Measurements from ENCODE around the gene TXNDC11.

Gene TXNDC11

GRCh38 chr16:11679941-11680911, 62.4 kb downstream of the TXNDC11 start:
- Mint-ChIP-seq H3K4me1 (ENCODE audit: low read depth) (peaks cover 76% of the 10 kb centered on the region), H3K27ac (peak overlapping the region; percentile 43), H3K27me3 (no peaks in the 10 kb centered on the region), H3K4me3 (no peak overlapping the region), H3K36me3 (ENCODE audit: low read depth) (peaks cover 66% of the 10 kb centered on the region), H3K9me3 (no peaks in the 10 kb centered on the region)

- Mint-ChIP-seq H3K27ac (peak overlapping the region; percentile 43), H3K36me3 (ENCODE audit: low read depth) (peaks cover 59% of the 10 kb centered on the region), H3K4me3 (no peak overlapping the region), H3K4me1 (ENCODE audit: low read depth) (peaks cover 77% of the 10 kb centered on the region), H3K27me3 (no peaks in the 10 kb centered on the region), H3K9me3 (no peaks in the 10 kb centered on the region)
Measured at GRCh38 chr16:11679250-11679649, 63.4 kb downstream of the TXNDC11 start.

- H3K27ac Mint-ChIP-seq, result peak overlapping the region; percentile 55
- peaks cover 48% of the 10 kb centered on the region for H3K36me3 Mint-ChIP-seq (ENCODE audit: low read depth)
- H3K4me3 Mint-ChIP-seq, result no peak overlapping the region
- no peaks in the 10 kb centered on the region for H3K27me3 Mint-ChIP-seq
- H3K9me3 Mint-ChIP-seq, result no peaks in the 10 kb centered on the region
- peaks cover 72% of the 10 kb centered on the region for H3K4me1 Mint-ChIP-seq (ENCODE audit: low read depth)
Measured at GRCh38 chr16:11677959-11678881, 64.4 kb downstream of the TXNDC11 start.

GRCh38 chr16:11677451-11677951, 65.2 kb downstream of the TXNDC11 start:
- Mint-ChIP-seq H3K4me3 (no peak overlapping the region), H3K9me3 (no peaks in the 10 kb centered on the region), H3K36me3 (ENCODE audit: low read depth) (peaks cover 41% of the 10 kb centered on the region), H3K27ac (peak overlapping the region; percentile 5), H3K4me1 (ENCODE audit: low read depth) (peaks cover 71% of the 10 kb centered on the region), H3K27me3 (no peaks in the 10 kb centered on the region)

GRCh38 chr16:11676799-11677198, 65.9 kb downstream of the TXNDC11 start:
- Mint-ChIP-seq H3K27ac (peak overlapping the region; percentile 5), H3K4me1 (ENCODE audit: low read depth) (peaks cover 71% of the 10 kb centered on the region), H3K36me3 (ENCODE audit: low read depth) (peaks cover 39% of the 10 kb centered on the region), H3K27me3 (no peaks in the 10 kb centered on the region), H3K9me3 (no peaks in the 10 kb centered on the region), H3K4me3 (no peak overlapping the region)

- Mint-ChIP-seq H3K4me1 (ENCODE audit: low read depth) (peaks cover 71% of the 10 kb centered on the region), H3K36me3 (ENCODE audit: low read depth) (peaks cover 36% of the 10 kb centered on the region), H3K27me3 (no peaks in the 10 kb centered on the region), H3K9me3 (no peaks in the 10 kb centered on the region), H3K27ac (no peak overlapping the region), H3K4me3 (no peak overlapping the region)
Measured at GRCh38 chr16:11675561-11676511, 66.8 kb downstream of the TXNDC11 start.

- H3K4me1 Mint-ChIP-seq (ENCODE audit: low read depth), result peaks cover 72% of the 10 kb centered on the region
- H3K27me3 Mint-ChIP-seq, result no peaks in the 10 kb centered on the region
- peaks cover 36% of the 10 kb centered on the region for H3K36me3 Mint-ChIP-seq (ENCODE audit: low read depth)
Measured at GRCh38 chr16:11674818-11675560, 67.7 kb downstream of the TXNDC11 start.

GRCh38 chr16:11674001-11674817, 68.4 kb downstream of the TXNDC11 start:
- Mint-ChIP-seq H3K9me3 (no peaks in the 10 kb centered on the region), H3K36me3 (ENCODE audit: low read depth) (peaks cover 32% of the 10 kb centered on the region), H3K27ac (no peak overlapping the region), H3K4me1 (ENCODE audit: low read depth) (peaks cover 74% of the 10 kb centered on the region), H3K4me3 (no peak overlapping the region), H3K27me3 (no peaks in the 10 kb centered on the region)

More at GRCh38 chr16:11674818-11675560, 67.7 kb downstream of the TXNDC11 start:
- H3K4me3 Mint-ChIP-seq, result no peak overlapping the region
- no peaks in the 10 kb centered on the region for H3K9me3 Mint-ChIP-seq
- H3K27ac Mint-ChIP-seq, result no peak overlapping the region

GRCh38 chr16:11673091-11674000, 69.3 kb downstream of the TXNDC11 start:
- Mint-ChIP-seq H3K4me3 (no peak overlapping the region), H3K4me1 (ENCODE audit: low read depth) (peaks cover 70% of the 10 kb centered on the region), H3K36me3 (ENCODE audit: low read depth) (peaks cover 23% of the 10 kb centered on the region), H3K27me3 (no peaks in the 10 kb centered on the region), H3K9me3 (no peaks in the 10 kb centered on the region), H3K27ac (peak overlapping the region; percentile 65)

GRCh38 chr16:11672206-11673090, 70.2 kb downstream of the TXNDC11 start:
- H3K9me3 Mint-ChIP-seq, result no peaks in the 10 kb centered on the region
- H3K4me1 Mint-ChIP-seq (ENCODE audit: low read depth), result peaks cover 68% of the 10 kb centered on the region
- peaks cover 15% of the 10 kb centered on the region for H3K36me3 Mint-ChIP-seq (ENCODE audit: low read depth)
- peak overlapping the region; percentile 65 for H3K27ac Mint-ChIP-seq
- peak overlapping the region; percentile 50 for H3K4me3 Mint-ChIP-seq
- no peaks in the 10 kb centered on the region for H3K27me3 Mint-ChIP-seq

- H3K4me1 Mint-ChIP-seq (ENCODE audit: low read depth), result peaks cover 69% of the 10 kb centered on the region
- no peaks in the 10 kb centered on the region for H3K27me3 Mint-ChIP-seq
- H3K27ac Mint-ChIP-seq, result no peak overlapping the region
- peaks cover 9% of the 10 kb centered on the region for H3K36me3 Mint-ChIP-seq (ENCODE audit: low read depth)
- H3K9me3 Mint-ChIP-seq, result no peaks in the 10 kb centered on the region
- H3K4me3 Mint-ChIP-seq, result peak overlapping the region; percentile 50
Measured at GRCh38 chr16:11671676-11672075, 71.0 kb downstream of the TXNDC11 start.
